GM23248 (cell line): ENCODE measurements around the gene DES.

Experiments used
- EZH2 ChIP-seq: fragments of 200-600 bp; sonication (generic); IDR thresholded peaks from 2 replicates; pipeline ENCODE4 v1.6.1; 2018; ENCODE audit warnings: antibody characterized with exemption, mild to moderate bottlenecking; ENCODE audit not compliant: insufficient read depth, poor library complexity, severe bottlenecking
- EZH2phosphoT487 ChIP-seq: fragments of 200-600 bp; sonication (generic); IDR thresholded peaks from 2 replicates; pipeline ENCODE4 v1.6.1; 2018; ENCODE audit warnings: antibody characterized with exemption, moderate library complexity, mild to moderate bottlenecking, low read depth; ENCODE audit not compliant: insufficient read depth

- TF ChIP-seq EZH2phosphoT487: no peak
- TF ChIP-seq EZH2: no peak
Measured at GRCh38 chr2:219438453-219438852, 20.3 kb downstream of the DES start.
